Tibial artery (tissue), 4 donors: ENCODE data around the gene DSCAM.

Source experiments
- DNase-seq, 2 donors: peaks; one replicate each; pipeline ENCODE4 v3.0.0-alpha.2; 2019
- H3K27ac ChIP-seq, 2 donors: fragments of 200-600 bp; sonication (generic) in 1 of 2; 1 replicate in 1 of 2; 2 replicates in 1 of 2; pipeline ENCODE4 v1.5.1; 2018 to 2019; ENCODE audit warnings: mild to moderate bottlenecking in 1 of 2
- H3K27me3 ChIP-seq, 2 donors: fragments of 200-600 bp; sonication (generic) in 1 of 2; one replicate each; pipeline versions ENCODE4 v1.5.1 to v1.6.0; 2016 to 2019
- H3K36me3 ChIP-seq, 3 donors: fragments of 200-600 bp; sonication (generic) in 2 of 3; one replicate each; pipeline ENCODE4 v1.5.1; 2016 to 2019; ENCODE audit warnings: mild to moderate bottlenecking in 2 of 3
- H3K4me1 ChIP-seq, 4 donors: fragments of 200-600 bp; sonication (generic) in 2 of 4; 1 replicate in 3 of 4; 2 replicates in 1 of 4; pipeline ENCODE4 v1.5.1; 2016 to 2019
- H3K4me3 ChIP-seq, 2 donors: fragments of 200-600 bp; sonication (generic) in 1 of 2; 1 replicate in 1 of 2; 2 replicates in 1 of 2; pipeline ENCODE4 v1.5.1; 2018 to 2019; ENCODE audit warnings: mild to moderate bottlenecking in 2 of 2
- H3K9me3 ChIP-seq, 3 donors: fragments of 200-600 bp; sonication (generic) in 1 of 3; one replicate each; pipeline ENCODE4 v1.5.1; 2016 to 2019
- CTCF ChIP-seq, 2 experiments: fragments of 200-600 bp in 1 of 2; fragments of 450-650 bp in 1 of 2; IDR thresholded peaks; one replicate each; pipeline ENCODE4 v1.5.1; 2017 to 2019; ENCODE audit warnings: antibody characterized with exemption in 2 of 2, mild to moderate bottlenecking in 1 of 2, moderate library complexity in 1 of 2
- intact Hi-C: fragments of 100-400 bp; cut with DNase I; formaldehyde crosslinking; loops from one replicate; pipeline ENCODE4 v1.15.0; 2023; ENCODE audit warnings: low total_unique reads

DSCAM gene

GRCh38 chr21:40754466-40754865, 92.5 kb downstream of the DSCAM start:
- no peak overlapping the region for H3K27ac ChIP-seq
- no peaks in the 10 kb centered on the region for H3K36me3 ChIP-seq
- no peak for DNase-seq
- no peaks in the 10 kb centered on the region for H3K9me3 ChIP-seq
- H3K4me3 ChIP-seq, result no peak overlapping the region
- TF ChIP-seq CTCF (IDR thresholded peaks at IDR 0.05), result no peak
- no peaks in the 10 kb centered on the region for H3K27me3 ChIP-seq
- intact Hi-C loops, result no loop called here
- H3K4me1 ChIP-seq, result no peaks in the 10 kb centered on the region

DNA sequence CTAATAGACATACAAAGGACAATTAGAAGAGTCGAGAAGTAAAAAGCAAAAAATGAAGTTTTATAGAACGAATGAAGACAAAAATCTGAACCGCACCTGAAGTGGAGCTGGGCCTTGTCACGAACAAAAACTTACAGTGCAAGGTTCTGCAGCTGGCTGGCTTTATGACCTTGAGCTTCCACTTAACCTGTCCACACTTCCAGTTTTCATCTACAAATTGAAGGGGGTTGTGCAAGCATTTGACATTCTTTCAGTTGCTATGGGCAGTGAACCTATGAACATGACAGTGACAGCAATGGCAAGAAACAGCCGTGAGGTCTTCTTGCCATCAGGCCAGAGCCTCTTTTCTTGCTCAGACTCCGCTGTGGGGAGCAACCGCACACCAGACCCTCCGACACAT, 93.2 kb downstream of the DSCAM start:
- no peaks in the 10 kb centered on the region for H3K36me3 ChIP-seq
- intact Hi-C loops, result no loop called here
- H3K9me3 ChIP-seq, result no peaks in the 10 kb centered on the region
- H3K27ac ChIP-seq, result no peak overlapping the region
- H3K27me3 ChIP-seq, result no peaks in the 10 kb centered on the region
- H3K4me3 ChIP-seq, result no peak overlapping the region
- TF ChIP-seq CTCF (IDR thresholded peaks at IDR 0.05), result no peak
- DNase-seq, result no peak
- no peaks in the 10 kb centered on the region for H3K4me1 ChIP-seq

- H3K36me3 ChIP-seq, result no peaks in the 10 kb centered on the region
- intact Hi-C loops, result no loop called here
- no peak overlapping the region for H3K4me3 ChIP-seq
- H3K4me1 ChIP-seq, result no peaks in the 10 kb centered on the region
- H3K27ac ChIP-seq, result no peak overlapping the region
- no peak for DNase-seq
- no peaks in the 10 kb centered on the region for H3K27me3 ChIP-seq
- no peak for TF ChIP-seq CTCF (IDR thresholded peaks at IDR 0.05)
- H3K9me3 ChIP-seq, result no peaks in the 10 kb centered on the region
Measured at GRCh38 chr21:40752125-40752524, 94.8 kb downstream of the DSCAM start.

DNA sequence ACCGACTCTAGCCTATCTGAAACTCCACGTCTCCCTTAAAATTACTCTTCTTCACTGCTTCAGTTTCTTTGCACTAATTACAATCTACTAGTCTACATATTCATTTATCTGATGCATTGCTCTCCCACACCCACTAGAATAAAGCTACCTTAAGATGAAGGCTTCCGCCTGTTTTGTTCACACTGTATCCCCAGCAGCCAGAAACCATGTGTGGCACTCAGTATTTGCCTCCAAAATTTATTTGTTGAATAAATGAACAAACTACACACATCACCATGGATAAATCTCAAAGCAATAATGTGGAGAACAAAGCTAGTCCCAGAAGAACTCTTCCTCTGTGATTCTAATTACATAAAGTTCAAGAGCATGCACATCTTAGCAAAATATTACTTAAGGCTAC, 95.7 kb downstream of the DSCAM start:
- intact Hi-C loops, result no loop called here
- TF ChIP-seq CTCF (IDR thresholded peaks at IDR 0.05), result no peak
- Histone ChIP-seq H3K27ac (no peak overlapping the region), H3K27me3 (no peaks in the 10 kb centered on the region), H3K4me3 (no peak overlapping the region), H3K9me3 (no peaks in the 10 kb centered on the region), H3K36me3 (no peaks in the 10 kb centered on the region), H3K4me1 (no peaks in the 10 kb centered on the region)
- no peak for DNase-seq

- intact Hi-C loops, result no loop called here
- DNase-seq, result no peak
- no peak overlapping the region for H3K4me3 ChIP-seq
- no peaks in the 10 kb centered on the region for H3K36me3 ChIP-seq
- H3K27me3 ChIP-seq, result no peaks in the 10 kb centered on the region
- no peaks in the 10 kb centered on the region for H3K9me3 ChIP-seq
- H3K27ac ChIP-seq, result no peak overlapping the region
- H3K4me1 ChIP-seq, result no peaks in the 10 kb centered on the region
- TF ChIP-seq CTCF (IDR thresholded peaks at IDR 0.05), result no peak
Measured at GRCh38 chr21:40736145-40736544, 110.8 kb downstream of the DSCAM start.

- intact Hi-C loops, result no loop called here
- no peaks in the 10 kb centered on the region for H3K27me3 ChIP-seq
- no peak overlapping the region for H3K27ac ChIP-seq
- no peaks in the 10 kb centered on the region for H3K36me3 ChIP-seq
- no peak for TF ChIP-seq CTCF (IDR thresholded peaks at IDR 0.05)
- H3K4me1 ChIP-seq, result no peaks in the 10 kb centered on the region
- DNase-seq, result no peak
- H3K4me3 ChIP-seq, result no peak overlapping the region
- no peaks in the 10 kb centered on the region for H3K9me3 ChIP-seq
Measured at GRCh38 chr21:40733024-40733397, 113.9 kb downstream of the DSCAM start.
